GM12878 (cell line): ENCODE data around the gene BCOR. TPM values are rescaled to one million over a fixed set of nuclear protein-coding genes. Genes with fewer than 3 reads are reported as not detected.

Experiments used
- BCLAF1 ChIP-seq: fragments of 450-650 bp; IDR thresholded peaks from 2 replicates; pipeline ENCODE4 v1.6.1; 2017; ENCODE audit warnings: antibody characterized with exemption, mild to moderate bottlenecking, moderate library complexity
- BMI1 ChIP-seq: fragments of 450-650 bp; IDR thresholded peaks from 2 replicates; pipeline ENCODE4 v1.6.1; 2016; ENCODE audit warnings: mild to moderate bottlenecking, moderate library complexity, borderline replicate concordance
- CEBPZ ChIP-seq: fragments of 150-350 bp; IDR thresholded peaks from 2 replicates; pipeline ENCODE4 v1.6.1; 2016; ENCODE audit warnings: low read depth, low read length
- RAD51 ChIP-seq: fragments of 450-650 bp; IDR thresholded peaks from 2 replicates; pipeline ENCODE4 v1.6.1; 2016; ENCODE audit warnings: moderate library complexity, mild to moderate bottlenecking, inconsistent platforms
- SREBF1 ChIP-seq: IDR thresholded peaks from 2 replicates; pipeline ENCODE4 v1.6.1; 2012; ENCODE audit warnings: mild to moderate bottlenecking, low read length
- SUZ12 ChIP-seq: fragments of 200-600 bp; sonication (generic); IDR thresholded peaks from one replicate; pipeline ENCODE4 v1.6.1; 2018; ENCODE audit warnings: antibody characterized with exemption, mild to moderate bottlenecking; ENCODE audit not compliant: unreplicated experiment
- YY1 ChIP-seq: IDR thresholded peaks from 2 replicates; pipeline ENCODE4 v1.6.1; 2011; ENCODE audit warnings: low read depth, mild to moderate bottlenecking, low read length
- polyA plus RNA-seq, 11 experiments: library from polyadenylated mRNA; depleted of rRNA in 4 of 11; unstranded in 6 of 11; stranded (reverse) in 5 of 11; fragments of >200 nt; fragmentation: Nextera tagmentation in 4 of 11; fragmentation: Illumina TruSeq in 1 of 11; extraction: Ambion mirVana in 4 of 11; extraction: Trizol in 1 of 11; gene quantifications; 1 replicate in 1 of 11; 2 replicates in 10 of 11; pipeline versions ENCODE4 v1.2.1 to v1.2.3, GENCODE V29; 2011 to 2016; ENCODE audit warnings: inconsistent platforms in 2 of 11, missing spikeins in 2 of 11, low read depth in 1 of 11
- total RNA-seq, 4 experiments: library from RNA; depleted of rRNA in 3 of 4; stranded (reverse); fragments of >200 nt in 3 of 4; fragmentation: Illumina TruSeq in 1 of 4; extraction: Trizol in 1 of 4; gene quantifications; 2 replicates each; pipeline versions ENCODE4 v1.2.1 to v1.2.3, GENCODE V29; 2013 to 2021

The BCOR gene
- total and polyA plus RNA-seq, 10 of the 15 experiments (the other 5 are each of a cell fraction or from before 2014, with no cell fraction given): 5.1 to 16.4 (median 10.1) TPM

- TF ChIP-seq SREBF1: no peak
- TF ChIP-seq SUZ12: no peak
- TF ChIP-seq YY1: no peak
- no peak for TF ChIP-seq CEBPZ
- TF ChIP-seq RAD51: no peak
- no peak for TF ChIP-seq BCLAF1
- no peak for TF ChIP-seq BMI1
These were observed 90.5 kb downstream of the BCOR start (continued) for GRCh38 chrX:40007131-40007755.
